Stimulated activated CD8-positive, alpha-beta memory T cell treated with anti-CD3 and anti-CD28 coated beads, Interleukin-12 subunit alpha, Interleukin-12 subunit beta, amount 100 ng/mL, for 4 hours (primary cell): ENCODE results near the gene ZNF567.

Source experiments
- DNase-seq: peaks from one replicate; pipeline ENCODE4 v3.0.0-alpha.2; 2020; ENCODE audit warnings: low read depth

ZNF567 gene

GRCh38 chr19:36750066-36750691, 62.8 kb downstream of the ZNF567 start:
- DNase-seq = no peak
